Activated T-helper 1 cell treated with anti-CD3 and anti-CD28 coated beads, Interleukin-12 subunit alpha, Interleukin-12 subunit beta, Interleukin-2, Interleukin-4 antibody, amounts not matched to agents 30 ng/mL and 10 ng/mL and 1 ng/mL, durations not matched to agents 14 hours and 24 hours and 36 hours (primary cell): ENCODE data around the gene RNF213. TPM values are rescaled to one million over a fixed set of nuclear protein-coding genes. Genes with fewer than 3 reads are reported as not detected.

Experiments used
- DNase-seq: peaks from one replicate; pipeline ENCODE4 v3.0.0; 2021; ENCODE audit warnings: low spot score
- H3K27ac Mint-ChIP-seq: one replicate; pipeline ENCODE4 v1.8.0; 2021; ENCODE audit warnings: mild to moderate bottlenecking, mixed read lengths
- H3K27me3 Mint-ChIP-seq: one replicate; pipeline ENCODE4 v1.8.0; 2022; ENCODE audit warnings: mild to moderate bottlenecking, moderate library complexity, mixed read lengths; ENCODE audit not compliant: insufficient read depth
- H3K36me3 Mint-ChIP-seq: one replicate; pipeline ENCODE4 v1.8.0; 2021; ENCODE audit warnings: low read depth, mixed read lengths
- H3K4me1 Mint-ChIP-seq: one replicate; pipeline ENCODE4 v1.8.0; 2021; ENCODE audit warnings: low read depth, mixed read lengths
- H3K4me3 Mint-ChIP-seq: one replicate; pipeline ENCODE4 v1.8.0; 2021; ENCODE audit warnings: mild to moderate bottlenecking, moderate library complexity, mixed read lengths
- H3K9me3 Mint-ChIP-seq: one replicate; pipeline ENCODE4 v1.8.0; 2021; ENCODE audit warnings: mixed read lengths
- intact Hi-C: fragments of 100-400 bp; cut with micrococcal nuclease; formaldehyde crosslinking; loops from one replicate; pipeline ENCODE4 v1.15.1; 2024
- total RNA-seq: library from RNA; stranded (reverse); gene quantifications from 2 replicates; pipeline ENCODE4 v1.2.3, GENCODE V29; 2022

The RNF213 gene
- total RNA-seq, result 282 and 290 TPM in 2 replicates

DNA sequence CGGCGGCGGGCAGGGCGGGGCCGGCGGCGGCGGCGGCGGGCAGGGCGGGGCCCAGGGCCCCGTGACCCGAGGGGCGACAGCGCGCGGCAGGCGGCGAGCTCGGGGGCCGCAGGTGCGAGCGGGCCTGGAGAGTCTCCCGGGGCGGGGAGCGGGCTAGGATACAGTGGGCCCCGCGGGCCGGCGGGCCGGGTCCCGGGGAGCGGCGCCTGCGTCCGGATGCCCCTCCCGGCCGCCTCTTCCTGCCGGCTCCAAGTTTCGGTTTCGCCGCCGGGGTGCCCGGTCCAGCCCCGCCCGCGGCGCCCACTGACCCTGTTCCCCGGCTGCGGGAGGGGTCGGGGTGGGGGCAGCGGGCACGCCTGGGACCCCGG lies at the start of gene RNF213:
Gene RNF213 (plus strand): TSS at position 62 of the 368 bp plus-strand sequence. CDS start 2,830 bp downstream, outside the sequence.
- Mint-ChIP-seq H3K4me1 (peaks cover 60% of the 10 kb centered on the region), H3K27ac (peak within 1 kb of the TSS; percentile 99)

GRCh38 chr17:80212109-80212508 lies 48.5 kb upstream of the RNF213 start:
- Mint-ChIP-seq H3K27me3 (no peaks in the 10 kb centered on the region), H3K9me3 (no peaks in the 10 kb centered on the region), H3K27ac (no peak overlapping the region), H3K36me3 (peaks cover 3% of the 10 kb centered on the region), H3K4me1 (no peaks in the 10 kb centered on the region), H3K4me3 (no peak overlapping the region)
- intact Hi-C loops, result no loop called here
- no peak for DNase-seq

More for the DNA sequence above, at the start of gene RNF213:
- Mint-ChIP-seq H3K4me3 (peak within 1 kb of the TSS; percentile 100), H3K27me3 (no peaks in the 10 kb centered on the region), H3K36me3 (peaks cover 22% of the 10 kb centered on the region), H3K9me3 (no peaks in the 10 kb centered on the region)
- DNase-seq, result peak; percentile 70
- intact Hi-C loops, result no loop called here

GRCh38 chr17:80212511-80212910 lies 48.1 kb upstream of the RNF213 start:
- no peaks in the 10 kb centered on the region for H3K9me3 Mint-ChIP-seq
- H3K27ac Mint-ChIP-seq, result no peak overlapping the region
- no peak for DNase-seq
- intact Hi-C loops, result no loop called here
- no peaks in the 10 kb centered on the region for H3K27me3 Mint-ChIP-seq
- peaks cover 5% of the 10 kb centered on the region for H3K36me3 Mint-ChIP-seq
- no peak overlapping the region for H3K4me3 Mint-ChIP-seq
- H3K4me1 Mint-ChIP-seq, result peaks cover 3% of the 10 kb centered on the region

DNA sequence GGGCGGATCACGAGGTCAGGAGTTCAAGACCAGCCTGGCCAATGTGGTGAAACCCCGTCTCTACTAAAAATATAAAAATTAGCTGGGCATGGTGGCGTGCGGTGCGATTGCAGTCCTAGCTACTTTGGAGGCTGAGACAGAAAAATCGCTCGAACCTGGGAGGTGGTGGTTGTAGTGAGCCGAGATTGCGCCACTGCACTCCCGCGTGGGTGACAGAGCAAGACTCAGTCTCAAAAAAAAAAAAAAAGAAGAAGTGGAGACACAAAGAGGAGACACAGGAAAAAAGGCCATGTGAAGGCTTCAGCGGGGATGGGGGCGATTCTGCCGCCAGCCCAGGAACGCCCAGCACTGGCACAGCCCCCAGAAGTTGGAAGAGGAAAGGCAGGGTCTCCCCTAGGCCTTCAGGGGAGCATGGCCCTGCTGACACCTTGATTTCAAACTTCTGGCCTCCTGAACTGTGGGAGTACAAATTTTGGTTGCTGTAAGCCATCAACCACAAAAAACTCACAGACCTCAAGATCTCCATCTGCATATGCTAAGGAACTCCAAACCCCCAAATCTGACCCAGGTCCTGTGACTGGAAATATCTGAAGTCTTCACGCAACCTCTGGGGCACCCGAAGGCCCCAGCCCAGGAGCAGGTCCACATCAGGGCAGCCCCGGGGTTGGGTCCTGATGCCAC lies 47.5 kb upstream of the RNF213 start:
- H3K27me3 Mint-ChIP-seq, result no peaks in the 10 kb centered on the region
- no peak overlapping the region for H3K27ac Mint-ChIP-seq
- H3K36me3 Mint-ChIP-seq, result peaks cover 7% of the 10 kb centered on the region
- H3K4me3 Mint-ChIP-seq, result no peak overlapping the region
- intact Hi-C loops, result no loop called here
- no peaks in the 10 kb centered on the region for H3K9me3 Mint-ChIP-seq
- H3K4me1 Mint-ChIP-seq, result peaks cover 6% of the 10 kb centered on the region
- no peak for DNase-seq

- no peaks in the 10 kb centered on the region for H3K9me3 Mint-ChIP-seq
- no peak overlapping the region for H3K27ac Mint-ChIP-seq
- no peak overlapping the region for H3K4me3 Mint-ChIP-seq
- no peak for DNase-seq
- no peaks in the 10 kb centered on the region for H3K27me3 Mint-ChIP-seq
- intact Hi-C loops, result no loop called here
- H3K4me1 Mint-ChIP-seq, result peaks cover 9% of the 10 kb centered on the region
- H3K36me3 Mint-ChIP-seq, result peaks cover 7% of the 10 kb centered on the region
These were observed 47.0 kb upstream of the RNF213 start for GRCh38 chr17:80213643-80213975.

DNA sequence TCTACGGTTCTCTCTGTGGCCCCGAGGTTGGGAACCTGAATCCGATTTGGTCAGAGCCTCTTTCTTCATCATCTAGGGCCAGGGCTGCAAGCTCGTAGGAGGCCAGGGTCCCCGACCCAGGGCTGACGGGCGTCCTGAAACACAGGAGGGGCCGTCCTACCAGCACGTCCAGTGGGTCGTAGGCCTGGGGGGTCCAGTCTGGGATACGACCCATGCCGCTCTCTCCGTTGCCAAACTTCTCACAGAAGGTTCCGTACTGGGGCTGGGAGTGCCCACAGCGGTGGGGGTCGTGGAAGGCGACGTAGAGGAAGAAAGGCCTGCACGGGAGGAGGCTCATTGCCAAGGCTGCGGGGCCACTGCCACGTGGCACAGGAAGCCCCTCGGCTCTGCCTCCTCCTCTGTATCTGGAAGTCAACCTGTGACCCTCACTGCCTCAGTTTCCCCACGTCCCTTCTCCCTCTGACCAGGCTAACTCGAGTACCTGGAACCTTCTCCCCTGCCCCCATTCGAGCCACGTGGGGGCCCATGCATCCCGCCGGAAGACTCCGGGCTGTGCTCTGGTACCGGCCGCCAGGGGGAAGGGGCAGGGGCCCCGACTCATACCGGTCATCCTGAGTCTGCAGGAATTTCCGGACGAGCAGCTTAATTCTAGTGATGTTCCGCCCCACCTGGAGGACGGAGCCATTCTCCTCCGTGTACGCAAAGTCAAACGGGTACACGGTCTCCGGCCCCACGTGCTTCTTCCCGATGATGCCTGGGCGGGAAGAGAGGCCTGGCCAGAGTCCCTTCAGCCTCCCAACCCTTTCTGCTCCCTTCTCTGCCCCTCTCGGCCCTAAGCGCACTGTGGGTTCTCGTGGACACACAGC lies 46.4 kb upstream of the RNF213 start:
- Mint-ChIP-seq H3K36me3 (peaks cover 7% of the 10 kb centered on the region), H3K9me3 (no peaks in the 10 kb centered on the region), H3K4me3 (no peak overlapping the region), H3K4me1 (peaks cover 14% of the 10 kb centered on the region), H3K27ac (no peak overlapping the region), H3K27me3 (no peaks in the 10 kb centered on the region)
- no peak for DNase-seq
- intact Hi-C loops, result no loop called here

GRCh38 chr17:80214878-80215210 lies 45.8 kb upstream of the RNF213 start:
- H3K27me3 Mint-ChIP-seq, result no peaks in the 10 kb centered on the region
- intact Hi-C loops, result no loop called here
- no peaks in the 10 kb centered on the region for H3K9me3 Mint-ChIP-seq
- H3K4me3 Mint-ChIP-seq, result no peak overlapping the region
- DNase-seq, result no peak
- peaks cover 7% of the 10 kb centered on the region for H3K36me3 Mint-ChIP-seq
- no peak overlapping the region for H3K27ac Mint-ChIP-seq
- H3K4me1 Mint-ChIP-seq, result peaks cover 20% of the 10 kb centered on the region

DNA sequence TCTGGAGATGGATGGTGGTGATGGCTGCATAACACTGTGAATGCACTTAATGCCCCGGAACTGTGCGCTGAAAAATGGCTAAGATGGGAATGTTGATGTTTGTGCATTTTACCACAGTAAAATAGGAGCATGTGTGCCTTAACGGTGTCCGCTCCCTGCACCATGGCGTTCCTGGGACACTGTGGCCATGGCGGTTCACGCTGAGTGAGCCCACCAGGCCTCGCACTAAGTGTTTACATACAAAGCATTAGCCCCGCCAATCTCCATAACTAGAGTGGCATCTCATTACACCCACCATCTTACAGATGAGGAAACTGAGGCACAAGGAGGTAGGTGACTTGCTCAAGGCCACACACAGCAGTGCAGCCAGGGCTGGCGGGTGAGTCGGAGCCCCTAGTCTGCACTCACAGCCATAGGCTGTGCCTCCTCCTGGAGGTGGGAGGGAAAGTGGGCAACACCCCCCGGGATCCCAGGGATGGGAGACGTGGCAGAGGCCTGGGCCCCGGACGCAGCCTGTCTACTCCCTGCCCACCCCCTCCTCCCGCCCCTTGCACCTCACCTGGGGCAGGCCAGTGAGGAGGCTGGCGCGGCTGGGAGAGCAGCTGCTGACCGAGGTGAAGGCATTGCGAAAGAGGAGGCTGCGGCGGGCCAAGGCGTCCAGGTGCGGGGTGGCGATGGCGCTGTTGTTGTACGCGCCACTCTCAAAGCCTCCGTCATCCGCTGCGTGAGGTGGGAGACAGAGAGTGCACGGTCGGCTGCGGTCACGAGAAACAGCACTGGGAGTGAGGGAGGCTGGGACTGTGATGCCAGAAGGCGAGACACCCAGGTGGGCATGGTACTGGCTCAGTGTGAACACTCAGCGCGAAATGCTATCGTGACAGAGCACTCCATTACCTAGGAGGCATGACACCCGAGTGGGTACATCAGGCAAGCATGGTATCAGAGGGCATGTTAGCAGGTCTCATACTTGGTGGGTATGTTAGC lies 43.9 kb upstream of the RNF213 start:
- Mint-ChIP-seq H3K27ac (no peak overlapping the region), H3K4me1 (peaks cover 20% of the 10 kb centered on the region), H3K27me3 (no peaks in the 10 kb centered on the region), H3K9me3 (no peaks in the 10 kb centered on the region), H3K36me3 (peaks cover 7% of the 10 kb centered on the region), H3K4me3 (no peak overlapping the region)
- intact Hi-C loops, result no loop called here
- DNase-seq, result no peak

DNA sequence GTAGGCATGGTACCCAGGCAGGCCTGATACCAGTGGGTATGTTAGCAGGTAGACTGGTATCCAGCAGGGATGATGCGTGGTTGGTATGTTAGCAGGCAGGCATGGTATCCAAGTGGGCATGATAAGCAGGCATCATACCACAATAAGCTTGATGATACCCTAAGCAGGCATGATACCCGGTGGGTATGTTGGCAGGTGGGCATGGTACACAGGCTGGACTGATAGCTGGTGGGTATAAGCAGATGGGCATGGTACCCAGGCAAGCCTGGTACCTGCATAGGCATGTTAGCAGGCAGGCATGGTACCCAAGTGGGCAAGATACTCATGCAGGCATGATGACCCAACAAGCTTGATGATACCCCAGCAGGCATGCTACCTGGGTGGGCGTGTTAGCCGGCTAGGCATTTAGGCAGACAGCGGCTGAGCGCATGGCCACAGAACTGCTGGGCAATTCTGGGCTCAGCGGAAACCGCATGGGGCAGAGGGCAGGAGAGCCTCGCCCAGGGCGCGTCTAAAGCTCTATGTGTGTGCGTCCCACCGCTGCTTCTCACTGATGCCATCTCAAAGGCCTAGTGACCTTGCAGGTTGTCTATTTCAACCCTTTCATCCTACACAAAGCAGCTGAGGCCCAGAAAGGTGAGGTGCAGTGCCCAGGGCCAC lies 42.8 kb upstream of the RNF213 start:
- intact Hi-C loops, result loop anchor here (2.0 kb wide), 2 partner anchors 35 to 45 kb away; no protein-coding TSS in a partner anchor
- H3K27ac Mint-ChIP-seq, result peak overlapping the region; percentile 10

GRCh38 chr17:80218391-80218790 lies 42.3 kb upstream of the RNF213 start:
- no peak for DNase-seq
- Mint-ChIP-seq H3K4me1 (peaks cover 20% of the 10 kb centered on the region), H3K4me3 (peak overlapping the region; percentile 85), H3K27me3 (no peaks in the 10 kb centered on the region), H3K27ac (peak overlapping the region; percentile 51), H3K9me3 (no peaks in the 10 kb centered on the region), H3K36me3 (peaks cover 7% of the 10 kb centered on the region)
- intact Hi-C loops, result loop anchor here (2.0 kb wide), 2 partner anchors 34 to 44 kb away; no protein-coding TSS in a partner anchor

More for the DNA sequence above, 42.8 kb upstream of the RNF213 start:
- no peak for DNase-seq
- Mint-ChIP-seq H3K27me3 (no peaks in the 10 kb centered on the region), H3K36me3 (peaks cover 7% of the 10 kb centered on the region), H3K9me3 (no peaks in the 10 kb centered on the region), H3K4me3 (no peak overlapping the region), H3K4me1 (peaks cover 20% of the 10 kb centered on the region)

DNA sequence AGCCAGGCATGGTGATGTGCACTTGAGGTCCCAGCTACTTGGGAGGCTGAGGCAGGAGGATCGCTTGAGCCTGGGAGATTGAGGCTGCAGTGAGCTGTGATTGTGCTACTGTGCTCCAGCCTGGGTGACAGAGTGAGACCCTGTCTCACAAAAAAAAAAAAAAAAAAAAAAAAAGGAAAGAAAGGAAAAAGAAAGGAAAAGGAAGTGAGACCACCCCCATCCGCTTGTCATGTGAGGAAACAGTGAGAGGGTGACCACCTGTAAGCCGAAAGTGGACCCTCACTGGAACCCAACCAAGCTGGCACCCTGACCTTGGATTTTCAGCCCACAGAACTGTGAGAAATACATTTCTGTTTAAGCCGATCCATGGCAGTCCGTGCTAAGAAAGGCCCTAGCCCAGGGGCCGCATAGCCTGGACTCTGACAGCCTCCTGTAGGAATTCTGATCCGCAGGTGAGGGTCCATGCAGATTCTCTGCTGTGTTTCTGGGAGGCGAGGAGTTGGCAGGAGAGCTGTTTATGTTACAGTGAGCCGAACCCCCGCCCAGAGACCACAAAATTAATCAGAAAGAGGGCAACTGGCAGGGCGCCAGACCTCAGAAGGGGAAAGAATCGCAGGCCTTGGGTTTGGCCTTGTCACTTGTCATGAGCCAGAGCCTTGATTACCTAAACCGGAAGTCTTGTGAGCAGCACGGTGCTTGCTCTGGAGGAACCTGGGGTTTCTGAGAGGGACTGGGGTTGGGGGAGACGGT lies 41.5 kb upstream of the RNF213 start:
- peaks cover 20% of the 10 kb centered on the region for H3K4me1 Mint-ChIP-seq
- peak; percentile 75 for DNase-seq
- peak overlapping the region; percentile 85 for H3K4me3 Mint-ChIP-seq
- intact Hi-C loops, result loop anchor here (1.0 to 2.0 kb wide), 3 partner anchors 34 to 72 kb away; partner anchors contain the start of gene EIF4A3
- no peaks in the 10 kb centered on the region for H3K9me3 Mint-ChIP-seq
- H3K27ac Mint-ChIP-seq, result peak overlapping the region; percentile 85
- peaks cover 7% of the 10 kb centered on the region for H3K36me3 Mint-ChIP-seq
- H3K27me3 Mint-ChIP-seq, result no peaks in the 10 kb centered on the region

DNA sequence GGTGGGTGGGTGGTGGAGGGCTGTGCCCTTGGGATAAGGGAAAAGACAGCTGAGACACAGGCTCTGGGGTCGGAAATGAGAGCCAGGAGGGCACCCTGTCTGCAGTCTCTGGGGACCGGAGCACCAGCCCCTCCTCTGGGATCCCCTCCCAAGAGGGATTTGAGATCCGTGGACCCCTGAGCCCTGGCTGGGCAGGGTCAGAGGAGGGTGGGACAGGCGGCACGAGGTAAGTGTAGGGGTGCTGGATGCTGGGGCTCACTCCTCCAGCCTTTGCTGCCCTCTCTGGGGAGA lies 40.9 kb upstream of the RNF213 start:
- no peak for DNase-seq
- H3K27ac Mint-ChIP-seq, result peak overlapping the region; percentile 85
- H3K4me1 Mint-ChIP-seq, result peaks cover 20% of the 10 kb centered on the region
- H3K9me3 Mint-ChIP-seq, result no peaks in the 10 kb centered on the region
- peaks cover 7% of the 10 kb centered on the region for H3K36me3 Mint-ChIP-seq
- no peaks in the 10 kb centered on the region for H3K27me3 Mint-ChIP-seq
- H3K4me3 Mint-ChIP-seq, result peak overlapping the region; percentile 85
- intact Hi-C loops, result loop anchor here (1.0 to 2.0 kb wide), 3 partner anchors 33 to 72 kb away; partner anchors contain the start of gene EIF4A3
